H9 (cell line): ENCODE results near the gene EIF4G2. TPM values are rescaled to one million over a fixed set of nuclear protein-coding genes. Genes with fewer than 3 reads are reported as not detected.

ENCODE experiments used
- DNase-seq: peaks from one replicate; pipeline ENCODE4 v3.0.0-alpha.2; 2017
- H2AFZ ChIP-seq: one replicate; pipeline ENCODE4 v1.6.1; 2013; ENCODE audit warnings: mild to moderate bottlenecking, low read length, control low read depth, moderate library complexity
- H2AK5ac ChIP-seq: 2 replicates; pipeline ENCODE4 v1.6.1; 2013; ENCODE audit warnings: low read length, control low read depth, mixed read lengths; ENCODE audit not compliant: insufficient read length
- H2BK120ac ChIP-seq: one replicate; pipeline ENCODE4 v1.6.1; 2013; ENCODE audit warnings: low read depth, mild to moderate bottlenecking, low read length, control low read depth, inconsistent platforms; ENCODE audit not compliant: poor library complexity, severe bottlenecking
- H2BK12ac ChIP-seq: 2 replicates; pipeline ENCODE4 v1.6.1; 2013; ENCODE audit warnings: low read length, control low read depth, mixed read lengths, low read depth; ENCODE audit not compliant: insufficient read length
- H2BK15ac ChIP-seq: 2 replicates; pipeline ENCODE4 v1.6.1; 2013; ENCODE audit warnings: low read depth, low read length, control low read depth
- H2BK20ac ChIP-seq: one replicate; pipeline ENCODE4 v1.6.1; 2013; ENCODE audit warnings: low read depth, mild to moderate bottlenecking, low read length, control low read depth, inconsistent platforms; ENCODE audit not compliant: poor library complexity, severe bottlenecking
- H2BK5ac ChIP-seq: 2 replicates; pipeline ENCODE4 v1.6.1; 2013; ENCODE audit warnings: low read length, control low read depth, mixed read lengths; ENCODE audit not compliant: insufficient read length
- H3K14ac ChIP-seq: 2 replicates; pipeline ENCODE4 v1.6.1; 2013; ENCODE audit warnings: low read length, control low read depth; ENCODE audit not compliant: insufficient read depth
- H3K18ac ChIP-seq: 2 replicates; pipeline ENCODE4 v1.6.1; 2013; ENCODE audit warnings: low read depth, mild to moderate bottlenecking, mixed read lengths, low read length, control low read depth; ENCODE audit not compliant: insufficient read length
- H3K23ac ChIP-seq: 2 replicates; pipeline ENCODE4 v1.6.1; 2013; ENCODE audit warnings: low read length, control low read depth, mixed read lengths, low read depth; ENCODE audit not compliant: insufficient read length
- H3K23me2 ChIP-seq: 2 replicates; pipeline ENCODE4 v1.6.1; 2013; ENCODE audit warnings: low read depth, mild to moderate bottlenecking, mixed read lengths, low read length, control low read depth; ENCODE audit not compliant: insufficient read length, poor library complexity, severe bottlenecking
- H3K27ac ChIP-seq: 2 replicates; pipeline ENCODE4 v1.5.1; 2013; ENCODE audit warnings: low read length, control low read depth, mixed read lengths, low read depth; ENCODE audit not compliant: insufficient read length
- H3K27me3 ChIP-seq: 2 replicates; pipeline ENCODE4 v1.6.1; 2013; ENCODE audit warnings: low read length, control low read depth, inconsistent platforms; ENCODE audit not compliant: insufficient read depth
- H3K4ac ChIP-seq: 2 replicates; pipeline ENCODE4 v1.6.1; 2013; ENCODE audit warnings: low read depth, mild to moderate bottlenecking, control low read depth, inconsistent platforms, low read length, moderate library complexity
- H3K4me1 ChIP-seq: 2 replicates; pipeline ENCODE4 v1.6.1; 2013; ENCODE audit warnings: low read length, control low read depth, inconsistent platforms; ENCODE audit not compliant: insufficient read depth
- H3K4me2 ChIP-seq: 2 replicates; pipeline ENCODE4 v1.6.1; 2013; ENCODE audit warnings: low read length, control low read depth, mixed read lengths; ENCODE audit not compliant: insufficient read length, insufficient read depth
- H3K56ac ChIP-seq: 2 replicates; pipeline ENCODE4 v1.6.1; 2013; ENCODE audit warnings: low read depth, mild to moderate bottlenecking, mixed read lengths, low read length, control low read depth; ENCODE audit not compliant: insufficient read length
- H3K79me1 ChIP-seq: 2 replicates; pipeline ENCODE4 v1.6.1; 2013; ENCODE audit warnings: low read depth, mild to moderate bottlenecking, moderate library complexity, low read length, control low read depth, inconsistent platforms; ENCODE audit not compliant: insufficient read depth, poor library complexity, severe bottlenecking
- H3K79me2 ChIP-seq: 2 replicates; pipeline ENCODE4 v1.6.1; 2013; ENCODE audit warnings: low read length, control low read depth, inconsistent platforms; ENCODE audit not compliant: insufficient read depth
- H3K9ac ChIP-seq: 2 replicates; pipeline ENCODE4 v1.6.1; 2013; ENCODE audit warnings: low read length, control low read depth, mixed read lengths; ENCODE audit not compliant: insufficient read length; ENCODE audit errors: extremely low read depth
- H3K9me3 ChIP-seq: one replicate; pipeline ENCODE4 v1.6.1; 2013; ENCODE audit warnings: low read depth, low read length, inconsistent platforms; ENCODE audit not compliant: control insufficient read depth
- H3T11ph ChIP-seq: one replicate; pipeline ENCODE4 v1.6.1; 2013; ENCODE audit warnings: mild to moderate bottlenecking, low read length, control low read depth, inconsistent platforms
- H4K20me1 ChIP-seq: one replicate; pipeline ENCODE4 v1.6.1; 2013; ENCODE audit not compliant: control insufficient read depth, insufficient read length, insufficient read depth
- H4K5ac ChIP-seq: 2 replicates; pipeline ENCODE4 v1.6.1; 2013; ENCODE audit warnings: low read depth, mild to moderate bottlenecking, mixed read lengths, low read length, control low read depth; ENCODE audit not compliant: insufficient read length
- H4K8ac ChIP-seq: replicated peaks from 2 replicates; pipeline ENCODE4 v1.6.1; 2013; ENCODE audit warnings: low read length, control low read depth, mixed read lengths, low read depth; ENCODE audit not compliant: insufficient read length
- H4K91ac ChIP-seq: 2 replicates; pipeline ENCODE4 v1.6.1; 2013; ENCODE audit warnings: low read depth, mild to moderate bottlenecking, moderate library complexity, mixed read lengths, low read length, control low read depth; ENCODE audit not compliant: insufficient read length
- H3K27ac Mint-ChIP-seq, 3 experiments: 2 replicates in 2 of 3; 3 replicates in 1 of 3; pipeline ENCODE4 v1.8.0; 2020 to 2021; ENCODE audit warnings: mixed read lengths in 3 of 3, mild to moderate bottlenecking in 1 of 3, moderate library complexity in 1 of 3
- H3K27me3 Mint-ChIP-seq: 2 replicates; pipeline ENCODE4 v1.8.0; 2021; ENCODE audit warnings: low read depth, mild to moderate bottlenecking, moderate library complexity, mixed read lengths
- H3K36me3 Mint-ChIP-seq, 3 experiments: 2 replicates in 2 of 3; 3 replicates in 1 of 3; pipeline ENCODE4 v1.8.0; 2020 to 2021; ENCODE audit warnings: low read depth in 3 of 3, mixed read lengths in 3 of 3; ENCODE audit not compliant: insufficient read depth in 1 of 3
- H3K4me1 Mint-ChIP-seq, 2 experiments: 2 replicates each; pipeline ENCODE4 v1.8.0; 2020; ENCODE audit warnings: mixed read lengths in 2 of 2
- H3K4me3 Mint-ChIP-seq, 2 experiments: 2 replicates in 1 of 2; 3 replicates in 1 of 2; pipeline ENCODE4 v1.8.0; 2020 to 2021; ENCODE audit warnings: mild to moderate bottlenecking in 2 of 2, mixed read lengths in 2 of 2, moderate library complexity in 1 of 2
- H3K9me3 Mint-ChIP-seq, 2 experiments: 2 replicates in 1 of 2; 3 replicates in 1 of 2; pipeline ENCODE4 v1.8.0; 2020; ENCODE audit warnings: mild to moderate bottlenecking in 2 of 2, mixed read lengths in 2 of 2, moderate library complexity in 1 of 2
- WGBS: extraction: QIAGEN DNeasy Blood & Tissue Kit; methylation state at CpG from one replicate; pipeline ENCODE4 v1.1.7; 2013; ENCODE audit warnings: missing lambda C conversion rate, low lambda C conversion rate, mixed read lengths; ENCODE audit not compliant: insufficient read length; ENCODE audit errors: extremely low coverage; 5-methylcytosine and 5-hydroxymethylcytosine counted together
- total RNA-seq: library from RNA; stranded (reverse); gene quantifications from 2 replicates; pipeline ENCODE4 v1.2.1, GENCODE V29; 2021
- TF ChIP-seq, protein P1 (sequence below): fragments of 200-600 bp; sonication (generic); conservative IDR thresholded peaks from 3 replicates; pipeline ENCODE4 v1.8.0; 2021; ENCODE audit warnings: antibody characterized with exemption, mild to moderate bottlenecking

EIF4G2 gene
- total RNA-seq, 1 experiment from 2014 or later = 1,013 TPM

DNA sequence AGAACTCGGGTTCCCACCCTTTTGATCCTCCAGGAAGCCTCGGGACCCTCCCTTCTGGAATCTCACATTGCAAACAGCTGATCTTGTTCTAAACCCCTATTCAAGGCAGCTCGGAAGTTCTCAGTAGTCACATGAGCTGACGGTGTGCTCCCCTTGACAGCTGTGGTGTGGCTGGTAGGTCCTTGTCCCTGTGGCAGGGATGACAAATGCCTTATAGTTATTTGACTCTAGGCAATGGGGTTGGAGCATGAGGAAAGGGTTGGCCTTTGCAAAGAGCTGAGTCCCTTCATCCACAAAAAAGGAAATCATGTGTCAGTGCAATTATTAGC is 23.6 kb downstream of the EIF4G2 start:
- Histone ChIP-seq H2AFZ (no peak overlapping the region), H4K91ac (no peak overlapping the region), H3K27ac (no peak overlapping the region), H2BK20ac (no peak overlapping the region), H3K79me2 (no peaks in the 10 kb centered on the region), H3K14ac (no peak overlapping the region), H3K56ac (no peak overlapping the region), H3K4ac (no peak overlapping the region), H4K20me1 (no peaks in the 10 kb centered on the region), H4K5ac (no peak overlapping the region), H3K9me3 (no peaks in the 10 kb centered on the region), H2BK120ac (no peak overlapping the region), H2BK12ac (no peak overlapping the region), H3T11ph (no peak overlapping the region), H3K4me2 (no peak overlapping the region), H2BK5ac (no peak overlapping the region), H3K23ac (no peak overlapping the region), H3K4me1 (no peaks in the 10 kb centered on the region), H2AK5ac (no peak overlapping the region), H3K18ac (no peak overlapping the region), H4K8ac (no peak overlapping the region), H3K79me1 (no peaks in the 10 kb centered on the region), H2BK15ac (no peak overlapping the region), H3K23me2 (no peaks in the 10 kb centered on the region), H3K9ac (no peak overlapping the region), H3K27me3 (no peaks in the 10 kb centered on the region)
- DNase-seq = no peak
- no peak overlapping the region for H3K4me3 Mint-ChIP-seq
- peaks cover 0 to 1% (median 0%) of the 10 kb centered on the region in 3 experiments; a peak in 1 of 7 replicates for H3K36me3 Mint-ChIP-seq
- no peaks in the 10 kb centered on the region for H3K27me3 Mint-ChIP-seq
- TF ChIP-seq, protein P1, sequence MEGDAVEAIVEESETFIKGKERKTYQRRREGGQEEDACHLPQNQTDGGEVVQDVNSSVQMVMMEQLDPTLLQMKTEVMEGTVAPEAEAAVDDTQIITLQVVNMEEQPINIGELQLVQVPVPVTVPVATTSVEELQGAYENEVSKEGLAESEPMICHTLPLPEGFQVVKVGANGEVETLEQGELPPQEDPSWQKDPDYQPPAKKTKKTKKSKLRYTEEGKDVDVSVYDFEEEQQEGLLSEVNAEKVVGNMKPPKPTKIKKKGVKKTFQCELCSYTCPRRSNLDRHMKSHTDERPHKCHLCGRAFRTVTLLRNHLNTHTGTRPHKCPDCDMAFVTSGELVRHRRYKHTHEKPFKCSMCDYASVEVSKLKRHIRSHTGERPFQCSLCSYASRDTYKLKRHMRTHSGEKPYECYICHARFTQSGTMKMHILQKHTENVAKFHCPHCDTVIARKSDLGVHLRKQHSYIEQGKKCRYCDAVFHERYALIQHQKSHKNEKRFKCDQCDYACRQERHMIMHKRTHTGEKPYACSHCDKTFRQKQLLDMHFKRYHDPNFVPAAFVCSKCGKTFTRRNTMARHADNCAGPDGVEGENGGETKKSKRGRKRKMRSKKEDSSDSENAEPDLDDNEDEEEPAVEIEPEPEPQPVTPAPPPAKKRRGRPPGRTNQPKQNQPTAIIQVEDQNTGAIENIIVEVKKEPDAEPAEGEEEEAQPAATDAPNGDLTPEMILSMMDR = no peak
- peaks cover 9 to 15% of the 10 kb centered on the region in 2 experiments for H3K4me1 Mint-ChIP-seq
- no CpG with 5 or more reads among the region's 4 CpGs for WGBS
- H3K27ac Mint-ChIP-seq = no peak overlapping the region
- no peaks in the 10 kb centered on the region for H3K9me3 Mint-ChIP-seq
